GM06990 (cell line): ENCODE data around the gene ALDH9A1.
"Not testable (repeated sequence)": the region's sequence is repeated elsewhere in the genome, so short reads cannot be mapped to it uniquely, and the experiment has no call there.

Experiments used
- DNase-seq: peaks from one replicate; pipeline ENCODE4 v3.0.0-alpha.2; 2011; ENCODE audit not compliant: insufficient read length; ENCODE audit errors: extremely low read depth
- H3K27me3 ChIP-seq: replicated peaks from 2 replicates; pipeline ENCODE4 v1.6.0; 2011; ENCODE audit warnings: low read length; ENCODE audit not compliant: control insufficient read depth, insufficient read depth
- H3K36me3 ChIP-seq: 2 replicates; pipeline ENCODE4 v1.5.1; 2011; ENCODE audit warnings: low read length; ENCODE audit not compliant: control insufficient read depth, insufficient read depth
- H3K4me3 ChIP-seq: replicated peaks from 2 replicates; pipeline ENCODE4 v1.5.1; 2011; ENCODE audit warnings: low read depth, mild to moderate bottlenecking, control low read depth, low read length
- CTCF ChIP-seq: IDR thresholded peaks from 2 replicates; pipeline ENCODE4 v1.5.1; 2011; ENCODE audit warnings: low read length, control low read depth, mild to moderate bottlenecking, inconsistent platforms; ENCODE audit not compliant: insufficient read depth, poor library complexity, severe bottlenecking

ALDH9A1 gene

GRCh38 chr1:165707984-165708706 lies 9.8 kb upstream of the ALDH9A1 start:
- TF ChIP-seq CTCF: no peak
- Histone ChIP-seq H3K4me3 (no peak overlapping the region), H3K27me3 (no peaks in the 10 kb centered on the region), H3K36me3 (no peaks in the 10 kb centered on the region)
- no peak for DNase-seq

GRCh38 chr1:165703648-165704047 lies 5.3 kb upstream of the ALDH9A1 start:
- Histone ChIP-seq H3K27me3 (no peaks in the 10 kb centered on the region), H3K36me3 (no peaks in the 10 kb centered on the region), H3K4me3 (no peak overlapping the region)
- TF ChIP-seq CTCF: no peak
- DNase-seq: no peak

DNA sequence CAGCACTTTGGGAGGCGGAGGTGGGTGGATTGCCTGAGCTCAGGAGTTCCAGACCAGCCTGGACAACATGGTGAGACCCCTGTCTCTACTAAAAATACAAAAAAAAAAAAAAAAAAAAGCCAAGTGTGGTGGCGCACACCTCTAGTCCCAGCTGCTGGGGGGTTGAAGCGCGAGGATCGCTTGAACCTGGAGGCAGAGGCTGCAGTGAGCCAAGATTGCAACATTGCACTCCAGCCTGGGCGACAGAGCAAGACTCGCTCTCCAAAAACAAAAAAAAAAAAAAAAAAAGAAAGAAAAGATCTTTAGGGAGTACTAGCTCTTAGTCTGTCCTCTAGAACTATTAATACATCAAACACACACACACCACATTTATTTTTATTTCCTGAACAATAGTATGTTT lies 3.6 kb upstream of the ALDH9A1 start:
- not testable (repeated sequence) for DNase-seq, H3K27me3 ChIP-seq, H3K4me3 ChIP-seq, H3K36me3 ChIP-seq

- no peak for DNase-seq
- Histone ChIP-seq H3K36me3 (no peaks in the 10 kb centered on the region), H3K27me3 (no peaks in the 10 kb centered on the region), H3K4me3 (no peak overlapping the region)
- no peak for TF ChIP-seq CTCF
Observed at GRCh38 chr1:165699577-165699976, 1.2 kb upstream of the ALDH9A1 start.

- H3K4me3 ChIP-seq: peak overlapping the region; percentile 95
- DNase-seq: no peak
- H3K36me3 ChIP-seq: no peaks in the 10 kb centered on the region
- no peak for TF ChIP-seq CTCF
- no peaks in the 10 kb centered on the region for H3K27me3 ChIP-seq
Observed at GRCh38 chr1:165698761-165699052, 345 bp upstream of the ALDH9A1 start.

GRCh38 chr1:165697491-165697880 lies 876 bp downstream of the ALDH9A1 start:
- H3K4me3 ChIP-seq: peak overlapping the region; percentile 95
- H3K36me3 ChIP-seq: no peaks in the 10 kb centered on the region
- no peaks in the 10 kb centered on the region for H3K27me3 ChIP-seq
- DNase-seq: no peak
- no peak for TF ChIP-seq CTCF
